ENCODE results near the gene RAET1L. TPM values are rescaled to one million over a fixed set of nuclear protein-coding genes. Genes with fewer than 3 reads are reported as not detected.
A peak's percentile ranks its signal among the peaks of the same experiment; 100 is the strongest.
"Not testable (repeated sequence)": the region's sequence is repeated elsewhere in the genome, so short reads cannot be mapped to it uniquely, and the experiment has no call there.

RAET1L gene
- total RNA-seq, 3 donors from 2014 or later (not counting 1 experiment from before 2014, with no cell fraction given), result not detected

- H3K4me3 Mint-ChIP-seq; DNase-seq; H3K36me3 Mint-ChIP-seq; H3K27ac ChIP-seq (ENCODE audit: low read length); H3K9me3 Mint-ChIP-seq; H3K9me3 ChIP-seq (ENCODE audit: control insufficient read depth, insufficient read depth, low read length); intact Hi-C loops (cut with micrococcal nuclease); H3K4me3 ChIP-seq (ENCODE audit: low read length); ATAC-seq; H3K27ac Mint-ChIP-seq; H3K36me3 ChIP-seq (ENCODE audit: control insufficient read depth, insufficient read depth, low read length): not testable (repeated sequence)
- Histone ChIP-seq H3K27me3 (ENCODE audit: control insufficient read depth, insufficient read depth, low read length) (peaks cover 52% of the 10 kb centered on the region), H3K4me1 (ENCODE audit: control insufficient read depth, insufficient read depth, low read length) (peaks cover 11% of the 10 kb centered on the region)
- WGBS (ENCODE audit: insufficient coverage), result 19% methylated on average over 6 of the region's 8 CpGs
- H3K4me1 Mint-ChIP-seq, result peaks cover 10 to 11% of the 10 kb centered on the region in 2 donors
- peaks cover 62 to 75% of the 10 kb centered on the region in 2 donors for H3K27me3 Mint-ChIP-seq (ENCODE audit: low read depth in 2 of 2)
Observed at GRCh38 chr6:150012846-150013784, 12.2 kb downstream of the RAET1L start.

GRCh38 chr6:150008588-150008987 is 16.7 kb downstream of the RAET1L start:
- H3K36me3 ChIP-seq (ENCODE audit: control insufficient read depth, insufficient read depth, low read length), result no peaks in the 10 kb centered on the region
- no peak overlapping the region for H3K27ac ChIP-seq (ENCODE audit: low read length)
- DNase-seq (no peak), ATAC-seq (no peak)
- Mint-ChIP-seq H3K27me3 (ENCODE audit: low read depth in 2 of 2) (peaks cover 36 to 39% of the 10 kb centered on the region in 2 donors), H3K4me3 (no peak overlapping the region), H3K36me3 (no peaks in the 10 kb centered on the region), H3K27ac (no peak overlapping the region), H3K9me3 (no peaks in the 10 kb centered on the region), H3K4me1 (peaks cover 8 to 24% of the 10 kb centered on the region in 2 donors)
- 42% methylated on average over 9 of the region's 9 CpGs for WGBS (ENCODE audit: insufficient coverage)
- intact Hi-C loops (cut with micrococcal nuclease), result no loop called here
- peaks cover 23% of the 10 kb centered on the region for H3K4me1 ChIP-seq (ENCODE audit: control insufficient read depth, insufficient read depth, low read length)
- no peak for TF ChIP-seq CTCF (IDR thresholded peaks at IDR 0.05)
- peaks cover 28% of the 10 kb centered on the region for H3K27me3 ChIP-seq (ENCODE audit: control insufficient read depth, insufficient read depth, low read length)
- no peaks in the 10 kb centered on the region for H3K9me3 ChIP-seq (ENCODE audit: control insufficient read depth, insufficient read depth, low read length)
- H3K4me3 ChIP-seq (ENCODE audit: low read length), result no peak overlapping the region

- no peaks in the 10 kb centered on the region for H3K36me3 Mint-ChIP-seq
- peaks cover 20% of the 10 kb centered on the region for H3K27me3 ChIP-seq (ENCODE audit: control insufficient read depth, insufficient read depth, low read length)
- peaks cover 26 to 28% of the 10 kb centered on the region in 2 donors for H3K27me3 Mint-ChIP-seq (ENCODE audit: low read depth in 2 of 2)
- no peaks in the 10 kb centered on the region for H3K36me3 ChIP-seq (ENCODE audit: control insufficient read depth, insufficient read depth, low read length)
- H3K4me3 Mint-ChIP-seq, result no peak overlapping the region
- H3K4me1 ChIP-seq (ENCODE audit: control insufficient read depth, insufficient read depth, low read length), result peaks cover 31% of the 10 kb centered on the region
- H3K9me3 ChIP-seq (ENCODE audit: control insufficient read depth, insufficient read depth, low read length), result no peaks in the 10 kb centered on the region
- H3K4me1 Mint-ChIP-seq, result peaks cover 8 to 30% of the 10 kb centered on the region in 2 donors
- H3K27ac Mint-ChIP-seq, result no peak overlapping the region
- no peak overlapping the region for H3K27ac ChIP-seq (ENCODE audit: low read length)
- DNase-seq (peak in 1 of 2 donors; percentile 77), ATAC-seq (no peak)
- H3K4me3 ChIP-seq (ENCODE audit: low read length), result no peak overlapping the region
- TF ChIP-seq CTCF (IDR thresholded peaks at IDR 0.05), result peak; percentile 22
- intact Hi-C loops (cut with micrococcal nuclease), result no loop called here
- 69% methylated on average over 7 of the region's 7 CpGs for WGBS (ENCODE audit: insufficient coverage)
- H3K9me3 Mint-ChIP-seq, result no peaks in the 10 kb centered on the region
Observed at GRCh38 chr6:150006961-150007464, 18.3 kb downstream of the RAET1L start.

Measured in natural killer cell (primary cell).